Neural cell (in vitro differentiated cells): ENCODE data around the gene RETN.

Experiments used
- CTCF ChIP-seq: fragments of 450-650 bp; IDR thresholded peaks from 2 replicates; pipeline ENCODE4 v1.5.1; 2014; ENCODE audit warnings: antibody characterized with exemption, mild to moderate bottlenecking, moderate library complexity; ENCODE audit not compliant: poor library complexity, severe bottlenecking
- EZH2 ChIP-seq: fragments of 200-600, 300-800 bp; shearing (Covaris generic), sonication (generic); IDR thresholded peaks from 2 replicates; pipeline ENCODE4 v1.6.1; 2014; ENCODE audit warnings: antibody characterized with exemption, low read length, borderline replicate concordance, mild to moderate bottlenecking; ENCODE audit not compliant: insufficient read depth, poor library complexity, severe bottlenecking
- MXI1 ChIP-seq: fragments of 450-650 bp; conservative IDR thresholded peaks from 2 replicates; pipeline ENCODE4 v1.6.1; 2014; ENCODE audit warnings: antibody characterized with exemption, mild to moderate bottlenecking; ENCODE audit not compliant: poor library complexity, severe bottlenecking
- SMC3 ChIP-seq: fragments of 450-650 bp; conservative IDR thresholded peaks from 2 replicates; pipeline ENCODE4 v1.6.1; 2014; ENCODE audit warnings: antibody characterized with exemption, mild to moderate bottlenecking, moderate library complexity; ENCODE audit not compliant: poor library complexity

GRCh38 chr19:7638802-7639465 is 29.9 kb upstream of the RETN start:
- TF ChIP-seq SMC3 (no peak), CTCF (no peak), EZH2 (no peak), MXI1 (no peak)
